HepG2 (cell line): ENCODE results near the gene SPG7. TPM values are rescaled to one million over a fixed set of nuclear protein-coding genes. Genes with fewer than 3 reads are reported as not detected.

Source experiments
- GMEB2 ChIP-seq: IDR thresholded peaks from 2 replicates; pipeline ENCODE4 v1.6.1; 2016; ENCODE audit warnings: missing biosample characterization, missing genetic modification reagents, low read depth
- KLF16 ChIP-seq, 2 experiments: sonication (generic) in 1 of 2; formaldehyde crosslinking in 1 of 2; IDR thresholded peaks; 2 replicates each; pipeline versions ENCODE4 v1.6.1 to v1.8.0; 2016 to 2023; ENCODE audit warnings: missing genetic modification reagents in 2 of 2, missing compliant biosample characterization in 1 of 2
- MEIS2 ChIP-seq: sonication (generic); formaldehyde crosslinking; IDR thresholded peaks from 2 replicates; pipeline ENCODE4 v1.9.0; 2021; ENCODE audit warnings: mild to moderate bottlenecking, missing genetic modification reagents
- POLR2AphosphoS5 ChIP-seq: IDR thresholded peaks from 2 replicates; pipeline ENCODE4 v1.6.1; 2012; ENCODE audit warnings: low read depth, low read length
- SMAD1 ChIP-seq: sonication (generic); formaldehyde crosslinking; IDR thresholded peaks from 2 replicates; pipeline ENCODE4 v1.4.0; 2020; ENCODE audit warnings: missing genetic modification reagents, low read depth, mild to moderate bottlenecking, borderline replicate concordance
- SOX6 ChIP-seq, 2 experiments: fragments of 450-650 bp in 1 of 2; sonication (generic) in 1 of 2; formaldehyde crosslinking in 1 of 2; IDR thresholded peaks; 2 replicates each; pipeline versions ENCODE4 v1.4.0 to v1.6.1; 2017 to 2020; ENCODE audit warnings: antibody characterized with exemption in 1 of 2, mild to moderate bottlenecking in 1 of 2, missing genetic modification reagents in 1 of 2
- TRIM24 ChIP-seq: sonication (generic); formaldehyde crosslinking; IDR thresholded peaks from 2 replicates; pipeline ENCODE4 v1.8.0; 2022; ENCODE audit warnings: mild to moderate bottlenecking, missing genetic modification reagents
- ZBTB4 ChIP-seq: sonication (generic); formaldehyde crosslinking; IDR thresholded peaks from 2 replicates; pipeline ENCODE4 v1.4.0; 2020; ENCODE audit warnings: missing genetic modification reagents, mild to moderate bottlenecking, borderline replicate concordance
- ZNF121 ChIP-seq: sonication (generic); formaldehyde crosslinking; IDR thresholded peaks from 2 replicates; pipeline ENCODE4 v1.5.0; 2020; ENCODE audit warnings: mild to moderate bottlenecking, missing genetic modification reagents
- ZNF274 ChIP-seq: sonication (generic); formaldehyde crosslinking; IDR thresholded peaks from 2 replicates; pipeline ENCODE4 v1.5.1; 2020; ENCODE audit warnings: mild to moderate bottlenecking, missing genetic modification reagents
- ZNF318 ChIP-seq: sonication (generic); formaldehyde crosslinking; IDR thresholded peaks from 2 replicates; pipeline ENCODE4 v1.4.0; 2020; ENCODE audit warnings: mild to moderate bottlenecking, missing genetic modification reagents
- ZNF432 ChIP-seq: sonication (generic); formaldehyde crosslinking; IDR thresholded peaks from 2 replicates; pipeline ENCODE4 v1.5.0; 2020; ENCODE audit warnings: missing genetic modification reagents, mild to moderate bottlenecking, borderline replicate concordance
- ZNF549 ChIP-seq: sonication (generic); formaldehyde crosslinking; IDR thresholded peaks from 2 replicates; pipeline ENCODE4 v1.5.0; 2020; ENCODE audit warnings: missing genetic modification reagents
- ZNF773 ChIP-seq: sonication (generic); formaldehyde crosslinking; IDR thresholded peaks from 2 replicates; pipeline ENCODE4 v1.4.0; 2020; ENCODE audit warnings: missing genetic modification reagents, borderline replicate concordance
- ZNF790 ChIP-seq: sonication (generic); formaldehyde crosslinking; IDR thresholded peaks from 2 replicates; pipeline ENCODE4 v1.8.0; 2022; ENCODE audit warnings: missing genetic modification reagents, mild to moderate bottlenecking, borderline replicate concordance
- ZSCAN25 ChIP-seq: sonication (generic); formaldehyde crosslinking; IDR thresholded peaks from 2 replicates; pipeline ENCODE4 v1.8.0; 2022; ENCODE audit warnings: mild to moderate bottlenecking, missing genetic modification reagents
- polyA plus RNA-seq, 8 experiments: library from polyadenylated mRNA; depleted of rRNA in 3 of 8; stranded (reverse) in 7 of 8; unstranded in 1 of 8; fragments of >200 nt; fragmentation: Illumina TruSeq in 4 of 8; extraction: Trizol in 4 of 8; gene quantifications; 2 replicates each; pipeline versions ENCODE4 v1.2.1 to v1.2.3, GENCODE V29; 2011 to 2016; ENCODE audit warnings: low read depth in 4 of 8, missing spikeins in 1 of 8, mixed read lengths in 1 of 8; ENCODE audit not compliant: insufficient read depth in 1 of 8
- total RNA-seq, 5 experiments: library from RNA; depleted of rRNA; stranded (reverse); fragments of >200 nt; fragmentation: Illumina TruSeq; extraction: Trizol; gene quantifications; 2 replicates each; pipeline ENCODE4 v1.2.3, GENCODE V29; 2016; ENCODE audit warnings: low read depth in 1 of 5

Gene SPG7
- total and polyA plus RNA-seq, 2 of the 13 experiments (the other 11 are each of a cell fraction or from before 2014, with no cell fraction given) = 66.0 to 136 TPM

- TF ChIP-seq ZBTB4 (CRISPR knock-in tag) (0 out of 2 replicates have a peak, but pooled peaks have one; percentile 47), ZNF549 (CRISPR knock-in tag) (no peak), POLR2AphosphoS5 (no peak), SMAD1 (CRISPR knock-in tag) (no peak), ZNF274 (CRISPR knock-in tag) (no peak), ZSCAN25 (CRISPR knock-in tag) (0 out of 2 replicates have a peak, but pooled peaks have one; percentile 36), ZNF773 (CRISPR knock-in tag) (no peak), GMEB2 (CRISPR knock-in tag) (no peak), ZNF790 (CRISPR knock-in tag) (no peak), KLF16 (CRISPR knock-in tag; IDR thresholded peaks at IDR 0.05) (no peak), ZNF121 (CRISPR knock-in tag) (no peak), ZNF432 (CRISPR knock-in tag) (no peak), ZNF318 (CRISPR knock-in tag) (no peak), SOX6 (IDR thresholded peaks at IDR 0.05) (no peak), SOX6 (CRISPR knock-in tag; IDR thresholded peaks at IDR 0.05) (peak; percentile 27), MEIS2 (CRISPR knock-in tag) (no peak), TRIM24 (CRISPR knock-in tag) (peak; percentile 42; the same call in 1 of the 2 replicates)
These were observed 29.5 kb upstream of the SPG7 start (continued) for GRCh38 chr16:89478576-89479221.
